GM12878 (cell line): ENCODE data around the gene MBOAT1. TPM values are rescaled to one million over a fixed set of nuclear protein-coding genes. Genes with fewer than 3 reads are reported as not detected.

Source experiments
- ATAC-seq: fragments of 200-7000 bp; cut with Tn5 transposase; 3 replicates; pipeline ENCODE4 v1.9.1; 2020; ENCODE audit warnings: mild to moderate bottlenecking, moderate library complexity
- BruUV-seq: library from RNA; stranded (reverse); fragments of 400-500 nt; replicated peaks from 2 replicates; lab custom pipeline; 2021; lab: Mats Ljungman, UMichigan
- CTCF ChIA-PET: fragments of 300-600 bp; sonication (Branson Sonifier 250); formaldehyde crosslinking; extraction: SDS; loops from one replicate; lab custom pipeline; 2021; ENCODE audit warnings: inconsistent platforms; lab: Yijun Ruan, JAX
- POLR2A ChIA-PET: fragments of 350-600 bp; formaldehyde crosslinking; extraction: SDS; loops from one replicate; lab custom pipeline; 2021; ENCODE audit warnings: inconsistent platforms; lab: Charles Lee
- RAD21 ChIA-PET: fragments of 300-600 bp; sonication (Branson Sonifier 250); formaldehyde crosslinking; loops from one replicate; lab custom pipeline; 2023; ENCODE audit warnings: antibody characterized with exemption; ENCODE audit not compliant: unreplicated experiment; lab: Charles Lee
- SMC1A ChIA-PET: fragments of 300-600 bp; sonication (Branson Sonifier 250); formaldehyde crosslinking; loops from one replicate; lab custom pipeline; 2023; ENCODE audit not compliant: unreplicated experiment, uncharacterized antibody; lab: Charles Lee
- DNase-seq: peaks from one replicate; pipeline ENCODE4 v3.0.0-alpha.2; 2011; ENCODE audit warnings: low read depth, low spot score
- FAIRE-seq: peaks from 3 replicates; lab custom pipeline; 2011; peaks lifted over from hg19 to GRCh38; lab: Jason Lieb, UNC
- H2AFZ ChIP-seq: 2 replicates; pipeline ENCODE4 v1.6.0; 2011; ENCODE audit warnings: low read depth, low read length, control low read depth; ENCODE audit not compliant: control insufficient read depth
- H3K27ac ChIP-seq: 2 replicates; pipeline ENCODE4 v1.5.1; 2011; ENCODE audit warnings: control low read depth; ENCODE audit not compliant: control insufficient read depth, insufficient read depth
- H3K27me3 ChIP-seq, 2 experiments: replicated peaks in 1 of 2; 2 replicates each; pipeline versions ENCODE4 v1.6.0 to v1.6.1; 2011; ENCODE audit warnings: low read length in 1 of 2; ENCODE audit not compliant: control insufficient read depth in 2 of 2, insufficient read depth in 2 of 2
- H3K36me3 ChIP-seq, 2 experiments: 2 replicates each; pipeline ENCODE4 v1.5.1; 2011; ENCODE audit warnings: low read length in 1 of 2; ENCODE audit not compliant: control insufficient read depth in 2 of 2, insufficient read depth in 2 of 2
- H3K4me1 ChIP-seq: 2 replicates; pipeline ENCODE4 v1.6.1; 2011; ENCODE audit warnings: mild to moderate bottlenecking, low read length, moderate library complexity, mixed read lengths; ENCODE audit not compliant: control insufficient read depth, insufficient read depth
- H3K4me2 ChIP-seq: 2 replicates; pipeline ENCODE4 v1.6.0; 2011; ENCODE audit warnings: control low read depth; ENCODE audit not compliant: control insufficient read depth, insufficient read depth
- H3K4me3 ChIP-seq: fragments of 200-600 bp; sonication (generic); 2 replicates; pipeline ENCODE4 v1.5.1; 2016
- H3K79me2 ChIP-seq: 2 replicates; pipeline ENCODE4 v1.6.0; 2011; ENCODE audit warnings: low read length; ENCODE audit not compliant: control insufficient read depth, insufficient read depth
- H3K9ac ChIP-seq: 2 replicates; pipeline ENCODE4 v1.8.0; 2011; ENCODE audit warnings: low read length, control low read depth, mixed read lengths; ENCODE audit not compliant: control insufficient read depth, insufficient read depth
- H3K9me3 ChIP-seq: replicated peaks from 3 replicates; pipeline ENCODE4 v1.5.1; 2011; ENCODE audit warnings: mild to moderate bottlenecking, low read length; ENCODE audit not compliant: control insufficient read depth, insufficient read depth
- H4K20me1 ChIP-seq: 2 replicates; pipeline ENCODE4 v1.6.0; 2011; ENCODE audit not compliant: control insufficient read depth, insufficient read depth
- BRCA1 ChIP-seq: IDR thresholded peaks from 2 replicates; pipeline ENCODE4 v1.6.1; 2011; ENCODE audit warnings: low read depth, low read length, improper control_type of control experiment
- CBFB ChIP-seq: IDR thresholded peaks from 2 replicates; pipeline ENCODE4 v1.6.1; 2016; ENCODE audit warnings: antibody characterized with exemption, low read depth
- EGR1 ChIP-seq, 2 experiments: IDR thresholded peaks; 1 replicate in 1 of 2; 2 replicates in 1 of 2; pipeline ENCODE4 v1.6.1; 2011 to 2012; ENCODE audit warnings: low read depth in 2 of 2, low read length in 2 of 2, borderline replicate concordance in 1 of 2, mild to moderate bottlenecking in 1 of 2, moderate library complexity in 1 of 2
- GABPA ChIP-seq: IDR thresholded peaks from 2 replicates; pipeline ENCODE4 v1.6.1; 2014; ENCODE audit warnings: antibody characterized with exemption, low read depth, mild to moderate bottlenecking, inconsistent platforms
- HDAC2 ChIP-seq: fragments of 200-600 bp; sonication (generic); IDR thresholded peaks from 2 replicates; pipeline ENCODE4 v1.6.1; 2017
- HDGF ChIP-seq: fragments of 450-650 bp; IDR thresholded peaks from 2 replicates; pipeline ENCODE4 v1.6.1; 2016; ENCODE audit warnings: antibody characterized with exemption
- JUND ChIP-seq: IDR thresholded peaks from 2 replicates; pipeline ENCODE4 v1.6.1; 2012; ENCODE audit warnings: low read depth, mild to moderate bottlenecking, low read length, improper control_type of control experiment, moderate library complexity
- KAT2A ChIP-seq: conservative IDR thresholded peaks from 2 replicates; pipeline ENCODE4 v1.6.1; 2011; ENCODE audit warnings: low read depth, low read length; ENCODE audit not compliant: control insufficient read depth
- KDM1A ChIP-seq: fragments of 200-600 bp; sonication (generic); IDR thresholded peaks from 2 replicates; pipeline ENCODE4 v1.6.1; 2016; ENCODE audit warnings: borderline replicate concordance
- MLLT1 ChIP-seq: fragments of 450-650 bp; IDR thresholded peaks from 2 replicates; pipeline ENCODE4 v1.6.1; 2016; ENCODE audit warnings: mild to moderate bottlenecking
- NKRF ChIP-seq: fragments of 450-650 bp; conservative IDR thresholded peaks from 2 replicates; pipeline ENCODE4 v1.6.1; 2017; ENCODE audit warnings: mild to moderate bottlenecking, moderate library complexity
- NR2C1 ChIP-seq: fragments of 450-650 bp; IDR thresholded peaks from 2 replicates; pipeline ENCODE4 v1.6.1; 2017; ENCODE audit warnings: antibody characterized with exemption, mild to moderate bottlenecking, moderate library complexity
- PAX8 ChIP-seq: fragments of 450-650 bp; IDR thresholded peaks from 2 replicates; pipeline ENCODE4 v1.6.1; 2017; ENCODE audit warnings: mild to moderate bottlenecking, moderate library complexity
- SIN3A ChIP-seq: IDR thresholded peaks from 2 replicates; pipeline ENCODE4 v1.6.1; 2012; ENCODE audit warnings: low read depth, low read length, improper control_type of control experiment
- SMARCA5 ChIP-seq: fragments of 450-650 bp; IDR thresholded peaks from 2 replicates; pipeline ENCODE4 v1.6.1; 2017; ENCODE audit warnings: mild to moderate bottlenecking
- SUZ12 ChIP-seq: fragments of 200-600 bp; sonication (generic); IDR thresholded peaks from one replicate; pipeline ENCODE4 v1.6.1; 2018; ENCODE audit warnings: antibody characterized with exemption, mild to moderate bottlenecking; ENCODE audit not compliant: unreplicated experiment
- WGBS: methylation state at CpG from one replicate; pipeline ENCODE4 v1.1.6; 2016; ENCODE audit warnings: low lambda C conversion rate; ENCODE audit not compliant: insufficient replicate concordance, insufficient coverage; ENCODE audit errors: missing lambda C conversion rate; 5-methylcytosine and 5-hydroxymethylcytosine counted together
- in situ Hi-C: fragments of 300-500 bp; cut with MboI; formaldehyde crosslinking; loops from 9 replicates; pipeline ENCODE4 v1.14.3; 2018; ENCODE audit warnings: mixed read lengths
- intact Hi-C: fragments of 100-400 bp; cut with micrococcal nuclease; formaldehyde crosslinking; loops from one replicate; pipeline ENCODE4 v1.14.2; 2022; ENCODE audit not compliant: unreplicated experiment
- polyA plus RNA-seq, 11 experiments: library from polyadenylated mRNA; depleted of rRNA in 4 of 11; unstranded in 6 of 11; stranded (reverse) in 5 of 11; fragments of >200 nt; fragmentation: Nextera tagmentation in 4 of 11; fragmentation: Illumina TruSeq in 1 of 11; extraction: Ambion mirVana in 4 of 11; extraction: Trizol in 1 of 11; gene quantifications; 1 replicate in 1 of 11; 2 replicates in 10 of 11; pipeline versions ENCODE4 v1.2.1 to v1.2.3, GENCODE V29; 2011 to 2016; ENCODE audit warnings: inconsistent platforms in 2 of 11, missing spikeins in 2 of 11, low read depth in 1 of 11
- total RNA-seq, 4 experiments: library from RNA; depleted of rRNA in 3 of 4; stranded (reverse); fragments of >200 nt in 3 of 4; fragmentation: Illumina TruSeq in 1 of 4; extraction: Trizol in 1 of 4; gene quantifications; 2 replicates each; pipeline versions ENCODE4 v1.2.1 to v1.2.3, GENCODE V29; 2013 to 2021
- TF ChIP-seq, protein P1 (sequence below): fragments of 450-650 bp; IDR thresholded peaks from 2 replicates; pipeline ENCODE4 v1.6.1; 2018; ENCODE audit warnings: borderline replicate concordance, mild to moderate bottlenecking; ENCODE audit not compliant: partially characterized antibody
- TF ChIP-seq, protein P2 (sequence below): fragments of 450-650 bp; IDR thresholded peaks from 2 replicates; pipeline ENCODE4 v1.6.1; 2017; ENCODE audit warnings: low read depth, mild to moderate bottlenecking, moderate library complexity

The MBOAT1 gene
- total and polyA plus RNA-seq, 10 of the 15 experiments (the other 5 are each of a cell fraction or from before 2014, with no cell fraction given) = 0.39 to 21.0 (median 11.6) TPM

GRCh38 chr6:20261685-20262084 is 49.4 kb upstream of the MBOAT1 start:
- no peaks in the 10 kb centered on the region for H3K36me3 ChIP-seq
- ChIA-PET CTCF (no interaction called here), POLR2A (no interaction called here), SMC1A (interaction anchor here (2.0 kb wide), 1 partner anchor 10 kb away, joined by 7 read pairs; no protein-coding TSS in a partner anchor), RAD21 (no interaction called here)
- no peak overlapping the region for H3K4me3 ChIP-seq
- no peak overlapping the region for H2AFZ ChIP-seq
- no peak overlapping the region for H3K9ac ChIP-seq
- no peak overlapping the region for H3K4me2 ChIP-seq
- no peaks in the 10 kb centered on the region for H4K20me1 ChIP-seq
- WGBS = 46% methylated on average over 2 of the region's 2 CpGs
- H3K27me3 ChIP-seq = no peaks in the 10 kb centered on the region
- FAIRE-seq (no peak), ATAC-seq (no peak), DNase-seq (no peak)
- H3K27ac ChIP-seq = no peak overlapping the region
- H3K4me1 ChIP-seq = no peaks in the 10 kb centered on the region
- BruUV-seq = no TSS peak
- intact Hi-C loops = no loop called here
- peaks cover 1% of the 10 kb centered on the region; the same call in 1 of the 3 replicates for H3K9me3 ChIP-seq
- H3K79me2 ChIP-seq = no peaks in the 10 kb centered on the region
- in situ Hi-C loops = no loop called here
- TF ChIP-seq, protein P1, sequence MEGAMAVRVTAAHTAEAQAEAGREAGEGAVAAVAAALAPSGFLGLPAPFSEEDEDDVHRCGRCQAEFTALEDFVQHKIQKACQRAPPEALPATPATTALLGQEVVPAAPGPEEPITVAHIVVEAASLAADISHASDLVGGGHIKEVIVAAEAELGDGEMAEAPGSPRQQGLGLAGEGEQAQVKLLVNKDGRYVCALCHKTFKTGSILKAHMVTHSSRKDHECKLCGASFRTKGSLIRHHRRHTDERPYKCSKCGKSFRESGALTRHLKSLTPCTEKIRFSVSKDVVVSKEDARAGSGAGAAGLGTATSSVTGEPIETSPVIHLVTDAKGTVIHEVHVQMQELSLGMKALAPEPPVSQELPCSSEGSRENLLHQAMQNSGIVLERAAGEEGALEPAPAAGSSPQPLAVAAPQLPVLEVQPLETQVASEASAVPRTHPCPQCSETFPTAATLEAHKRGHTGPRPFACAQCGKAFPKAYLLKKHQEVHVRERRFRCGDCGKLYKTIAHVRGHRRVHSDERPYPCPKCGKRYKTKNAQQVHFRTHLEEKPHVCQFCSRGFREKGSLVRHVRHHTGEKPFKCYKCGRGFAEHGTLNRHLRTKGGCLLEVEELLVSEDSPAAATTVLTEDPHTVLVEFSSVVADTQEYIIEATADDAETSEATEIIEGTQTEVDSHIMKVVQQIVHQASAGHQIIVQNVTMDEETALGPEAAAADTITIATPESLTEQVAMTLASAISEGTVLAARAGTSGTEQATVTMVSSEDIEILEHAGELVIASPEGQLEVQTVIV = no peak
- TF ChIP-seq GABPA (no peak), NR2C1 (no peak), MLLT1 (no peak), SMARCA5 (no peak), EGR1 (IDR thresholded peaks at IDR 0.05; ENCODE audit: borderline replicate concordance in 1 of 2, low read depth in 2 of 2, low read length in 2 of 2) (no peak), HDGF (no peak), PAX8 (no peak), SIN3A (no peak), KAT2A (no peak), BRCA1 (no peak), KDM1A (no peak), HDAC2 (no peak), SUZ12 (no peak), NKRF (no peak), JUND (no peak), CBFB (no peak)
- TF ChIP-seq, protein P2, sequence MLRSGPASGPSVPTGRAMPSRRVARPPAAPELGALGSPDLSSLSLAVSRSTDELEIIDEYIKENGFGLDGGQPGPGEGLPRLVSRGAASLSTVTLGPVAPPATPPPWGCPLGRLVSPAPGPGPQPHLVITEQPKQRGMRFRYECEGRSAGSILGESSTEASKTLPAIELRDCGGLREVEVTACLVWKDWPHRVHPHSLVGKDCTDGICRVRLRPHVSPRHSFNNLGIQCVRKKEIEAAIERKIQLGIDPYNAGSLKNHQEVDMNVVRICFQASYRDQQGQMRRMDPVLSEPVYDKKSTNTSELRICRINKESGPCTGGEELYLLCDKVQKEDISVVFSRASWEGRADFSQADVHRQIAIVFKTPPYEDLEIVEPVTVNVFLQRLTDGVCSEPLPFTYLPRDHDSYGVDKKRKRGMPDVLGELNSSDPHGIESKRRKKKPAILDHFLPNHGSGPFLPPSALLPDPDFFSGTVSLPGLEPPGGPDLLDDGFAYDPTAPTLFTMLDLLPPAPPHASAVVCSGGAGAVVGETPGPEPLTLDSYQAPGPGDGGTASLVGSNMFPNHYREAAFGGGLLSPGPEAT = no peak
